Measurements from ENCODE around the gene NPEPPS. TPM values are rescaled to one million over a fixed set of nuclear protein-coding genes. Genes with fewer than 3 reads are reported as not detected.
"Not testable (repeated sequence)": the region's sequence is repeated elsewhere in the genome, so short reads cannot be mapped to it uniquely, and the experiment has no call there.

NPEPPS gene
- total RNA-seq, 5 donors from 2014 or later (not counting 1 experiment from before 2014, with no cell fraction given): 92.7 to 106 (median 97.4) TPM

DNA sequence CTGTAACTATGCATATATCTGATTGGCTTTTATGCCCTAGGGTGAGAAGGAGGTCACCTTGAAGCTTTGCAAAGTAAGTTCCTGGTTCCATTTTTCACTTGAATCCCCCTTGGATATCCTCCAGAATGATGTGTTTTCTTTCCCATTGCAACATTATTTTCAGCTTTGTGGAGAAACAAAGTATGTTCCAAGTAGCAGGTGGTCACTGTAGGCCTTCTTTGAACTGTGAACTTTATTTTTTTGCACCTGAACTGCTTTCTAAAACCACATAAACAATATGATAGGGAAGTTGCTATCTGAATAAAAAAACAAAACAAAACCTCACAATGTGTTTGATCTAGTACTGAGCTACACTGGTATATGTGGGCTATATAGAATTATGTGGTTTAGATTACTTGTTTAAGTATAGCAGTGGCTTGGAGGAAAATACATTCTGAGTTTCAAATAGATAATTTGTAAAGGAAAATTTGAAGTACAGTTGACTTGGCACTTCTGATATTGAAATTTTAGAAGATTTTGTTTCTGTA lies 29.7 kb downstream of the NPEPPS start:
- DNase-seq; POLR2A ChIA-PET; H3K4me3 ChIP-seq (ENCODE audit: control insufficient read depth in 1 of 2, extremely low read depth in 1 of 2, low read length in 1 of 2); CTCF ChIA-PET; H3K27ac ChIP-seq (ENCODE audit: low read length); H3K9me3 Mint-ChIP-seq; H3K36me3 Mint-ChIP-seq; H3K27me3 Mint-ChIP-seq; H3K36me3 ChIP-seq (ENCODE audit: control insufficient read depth in 2 of 2, extremely low read depth in 1 of 2, insufficient read depth in 1 of 2, low read length in 1 of 2); H3K9me3 ChIP-seq; H3K27me3 ChIP-seq (replicated peaks in 1 of 2; ENCODE audit: control insufficient read depth in 2 of 2, extremely low read depth in 1 of 2, insufficient read depth in 2 of 2, low read length in 1 of 2); H3K4me1 ChIP-seq (ENCODE audit: control insufficient read depth in 1 of 2, extremely low read depth in 1 of 2, insufficient read depth in 2 of 2, low read length in 2 of 2); H3K4me3 Mint-ChIP-seq: not testable (repeated sequence)
- H3K4me1 Mint-ChIP-seq: peaks cover 23 to 30% (median 24%) of the 10 kb centered on the region in 3 donors
- peak in 2 of 4 experiments; percentile 16 to 49 for ATAC-seq (replicated peaks in 1 of 4)
- H3K27ac Mint-ChIP-seq: peak overlapping the region in 1 of 2 donors; percentile 44

DNA sequence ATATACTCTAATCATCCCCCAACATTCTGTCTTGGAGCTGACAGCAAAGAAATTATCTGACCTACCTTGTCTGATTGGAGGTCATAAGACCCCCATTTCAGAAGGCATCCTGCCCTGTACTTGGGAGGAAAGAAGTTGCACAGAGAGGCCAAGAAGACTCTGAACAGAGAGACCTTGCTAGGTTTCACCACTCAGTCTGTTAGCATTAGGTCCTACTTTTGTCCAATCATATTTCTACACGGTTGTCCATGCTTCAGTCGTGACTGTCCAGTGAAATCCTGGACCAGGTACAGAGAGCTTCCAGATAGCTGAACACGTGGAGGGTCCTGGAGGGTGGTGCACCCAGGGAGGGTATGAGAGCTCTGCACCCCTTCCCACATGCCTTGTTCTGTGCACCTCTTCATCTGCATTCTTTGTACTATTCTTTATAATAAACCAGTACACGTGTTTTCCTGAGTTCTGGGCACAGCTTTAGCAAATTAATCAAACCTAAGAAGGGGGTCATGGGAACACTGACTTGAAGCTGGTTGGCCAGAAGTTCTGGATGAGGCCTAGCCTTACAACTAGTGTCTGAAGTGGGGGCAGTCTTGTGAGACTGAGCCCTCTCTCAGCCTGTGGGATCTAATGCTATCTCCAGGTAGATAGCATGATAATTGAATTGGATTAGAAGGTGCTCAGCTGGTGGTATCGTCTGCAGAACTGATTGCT lies 30.9 kb downstream of the NPEPPS start:
- CTCF ChIA-PET; DNase-seq; H3K4me3 Mint-ChIP-seq; H3K36me3 ChIP-seq (ENCODE audit: control insufficient read depth in 2 of 2, extremely low read depth in 1 of 2, insufficient read depth in 1 of 2, low read length in 1 of 2); H3K9me3 ChIP-seq; H3K27ac ChIP-seq (ENCODE audit: low read length); H3K27me3 ChIP-seq (replicated peaks in 1 of 2; ENCODE audit: control insufficient read depth in 2 of 2, extremely low read depth in 1 of 2, insufficient read depth in 2 of 2, low read length in 1 of 2); H3K36me3 Mint-ChIP-seq; H3K4me1 ChIP-seq (ENCODE audit: control insufficient read depth in 1 of 2, extremely low read depth in 1 of 2, insufficient read depth in 2 of 2, low read length in 2 of 2); H3K9me3 Mint-ChIP-seq; H3K27me3 Mint-ChIP-seq; H3K4me3 ChIP-seq (ENCODE audit: control insufficient read depth in 1 of 2, extremely low read depth in 1 of 2, low read length in 1 of 2): not testable (repeated sequence)
- POLR2A ChIA-PET: interaction anchor here in 1 of 2 donors (0.7 kb wide), 1 partner anchor 130 kb away, joined by 5 read pairs; no protein-coding TSS in a partner anchor
- ATAC-seq (replicated peaks in 1 of 4): peak in 1 of 4 experiments; percentile 26
- peaks cover 23 to 31% (median 26%) of the 10 kb centered on the region in 3 donors for H3K4me1 Mint-ChIP-seq
- WGBS (ENCODE audit: insufficient coverage): no CpG with 5 or more reads among the region's 5 CpGs
- peak overlapping the region; percentile 61 to 77 for H3K27ac Mint-ChIP-seq

DNA sequence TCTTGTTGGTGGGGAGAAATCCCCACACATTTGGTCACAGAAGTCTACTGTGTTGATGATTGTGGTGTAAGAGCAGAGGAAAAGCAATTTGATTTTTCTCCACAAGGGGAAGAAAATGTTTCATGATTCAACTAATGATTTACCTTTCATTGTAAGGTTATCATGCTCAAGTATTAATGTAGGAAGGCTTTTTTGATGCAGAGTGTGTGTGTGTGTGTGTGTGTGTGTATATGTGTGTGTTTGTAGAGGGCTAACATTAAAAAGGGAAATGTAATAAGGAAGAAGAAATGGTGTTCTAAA lies 31.4 kb downstream of the NPEPPS start:
- H3K9me3 Mint-ChIP-seq; H3K27me3 Mint-ChIP-seq; CTCF ChIA-PET; H3K36me3 ChIP-seq (ENCODE audit: control insufficient read depth in 2 of 2, extremely low read depth in 1 of 2, insufficient read depth in 1 of 2, low read length in 1 of 2); H3K4me3 Mint-ChIP-seq; H3K4me1 ChIP-seq (ENCODE audit: control insufficient read depth in 1 of 2, extremely low read depth in 1 of 2, insufficient read depth in 2 of 2, low read length in 2 of 2); H3K4me3 ChIP-seq (ENCODE audit: control insufficient read depth in 1 of 2, extremely low read depth in 1 of 2, low read length in 1 of 2); H3K27ac ChIP-seq (ENCODE audit: low read length); POLR2A ChIA-PET; DNase-seq; H3K27me3 ChIP-seq (replicated peaks in 1 of 2; ENCODE audit: control insufficient read depth in 2 of 2, extremely low read depth in 1 of 2, insufficient read depth in 2 of 2, low read length in 1 of 2); H3K9me3 ChIP-seq; H3K36me3 Mint-ChIP-seq: not testable (repeated sequence)
- ATAC-seq (replicated peaks in 1 of 4): peak in 1 of 4 experiments; percentile 12
- peaks cover 23 to 35% (median 29%) of the 10 kb centered on the region in 3 donors for H3K4me1 Mint-ChIP-seq
- H3K27ac Mint-ChIP-seq: peak overlapping the region in 1 of 2 donors; percentile 16

GRCh38 chr17:47567261-47567660 lies 36.4 kb downstream of the NPEPPS start:
- H3K4me3 Mint-ChIP-seq; H3K27me3 ChIP-seq (replicated peaks in 1 of 2; ENCODE audit: control insufficient read depth in 2 of 2, extremely low read depth in 1 of 2, insufficient read depth in 2 of 2, low read length in 1 of 2); H3K4me1 ChIP-seq (ENCODE audit: control insufficient read depth in 1 of 2, extremely low read depth in 1 of 2, insufficient read depth in 2 of 2, low read length in 2 of 2); DNase-seq; H3K27me3 Mint-ChIP-seq; H3K9me3 Mint-ChIP-seq; H3K9me3 ChIP-seq; POLR2A ChIA-PET; H3K27ac Mint-ChIP-seq; H3K27ac ChIP-seq (ENCODE audit: low read length); H3K4me3 ChIP-seq (ENCODE audit: control insufficient read depth in 1 of 2, extremely low read depth in 1 of 2, low read length in 1 of 2); ATAC-seq (replicated peaks in 1 of 4); H3K36me3 ChIP-seq (ENCODE audit: control insufficient read depth in 2 of 2, extremely low read depth in 1 of 2, insufficient read depth in 1 of 2, low read length in 1 of 2); H3K36me3 Mint-ChIP-seq: not testable (repeated sequence)
- CTCF ChIA-PET: interaction anchor here in 1 of 2 donors (0.6 kb wide), 1 partner anchor 1151 kb away, joined by 6 read pairs; no protein-coding TSS in a partner anchor
- peaks cover 3 to 13% (median 12%) of the 10 kb centered on the region in 3 donors for H3K4me1 Mint-ChIP-seq
- no CpG with 5 or more reads among the region's 3 CpGs for WGBS (ENCODE audit: insufficient coverage)

DNA sequence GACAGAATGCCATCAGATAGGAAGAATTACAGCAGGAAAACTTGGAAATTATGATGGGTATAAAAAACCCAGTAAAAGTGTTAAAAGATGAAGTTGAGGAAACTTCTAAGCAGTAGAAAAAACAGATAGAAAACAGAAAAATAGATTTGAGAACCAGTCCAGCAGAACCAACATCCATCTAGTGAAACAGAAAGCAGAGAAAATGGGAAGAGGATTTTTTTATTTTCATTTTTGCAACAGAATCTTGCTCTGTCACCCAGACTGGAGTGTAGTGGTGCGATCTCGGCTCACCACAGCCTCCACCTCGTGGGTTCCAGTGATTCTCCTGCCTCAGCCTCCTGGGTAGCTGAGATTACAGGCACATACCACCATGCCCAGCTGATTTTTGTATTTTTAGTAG lies 41.7 kb downstream of the NPEPPS start:
- H3K4me1 Mint-ChIP-seq; DNase-seq; H3K9me3 ChIP-seq; H3K4me3 Mint-ChIP-seq; H3K27ac ChIP-seq (ENCODE audit: low read length); H3K27me3 Mint-ChIP-seq; CTCF ChIA-PET; POLR2A ChIA-PET; H3K27me3 ChIP-seq (replicated peaks in 1 of 2; ENCODE audit: control insufficient read depth in 2 of 2, extremely low read depth in 1 of 2, insufficient read depth in 2 of 2, low read length in 1 of 2); ATAC-seq (replicated peaks in 1 of 4); H3K4me3 ChIP-seq (ENCODE audit: control insufficient read depth in 1 of 2, extremely low read depth in 1 of 2, low read length in 1 of 2); H3K4me1 ChIP-seq (ENCODE audit: control insufficient read depth in 1 of 2, extremely low read depth in 1 of 2, insufficient read depth in 2 of 2, low read length in 2 of 2); H3K27ac Mint-ChIP-seq; H3K36me3 ChIP-seq (ENCODE audit: control insufficient read depth in 2 of 2, extremely low read depth in 1 of 2, insufficient read depth in 1 of 2, low read length in 1 of 2); H3K9me3 Mint-ChIP-seq: not testable (repeated sequence)
- WGBS (ENCODE audit: insufficient coverage): no CpG with 5 or more reads among the region's 3 CpGs
- peaks cover 12% of the 10 kb centered on the region for H3K36me3 Mint-ChIP-seq

DNA sequence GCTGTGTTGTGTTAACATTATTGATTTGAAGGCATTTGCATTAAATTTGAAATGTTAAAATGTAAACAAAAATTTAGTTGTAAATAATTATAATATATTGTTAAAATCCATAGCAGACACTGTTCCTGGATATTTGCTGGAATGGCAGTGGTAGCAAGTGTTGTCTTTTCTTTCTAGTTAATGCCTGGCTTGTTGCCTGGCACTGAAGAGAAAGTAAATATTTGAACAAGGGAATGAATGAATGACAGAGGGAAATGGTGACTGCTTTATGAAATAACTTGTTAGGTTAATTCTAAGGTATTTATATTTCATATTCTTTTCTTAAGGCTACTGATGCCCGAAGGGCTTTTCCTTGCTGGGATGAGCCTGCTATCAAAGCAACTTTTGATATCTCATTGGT lies 51.5 kb downstream of the NPEPPS start:
- H3K27ac ChIP-seq (ENCODE audit: low read length); H3K4me3 ChIP-seq (ENCODE audit: control insufficient read depth in 1 of 2, extremely low read depth in 1 of 2, low read length in 1 of 2); H3K36me3 Mint-ChIP-seq; H3K4me3 Mint-ChIP-seq; H3K36me3 ChIP-seq (ENCODE audit: control insufficient read depth in 2 of 2, extremely low read depth in 1 of 2, insufficient read depth in 1 of 2, low read length in 1 of 2); H3K4me1 Mint-ChIP-seq; CTCF ChIA-PET; ATAC-seq (replicated peaks in 1 of 4); H3K27ac Mint-ChIP-seq; H3K27me3 ChIP-seq (replicated peaks in 1 of 2; ENCODE audit: control insufficient read depth in 2 of 2, extremely low read depth in 1 of 2, insufficient read depth in 2 of 2, low read length in 1 of 2); H3K4me1 ChIP-seq (ENCODE audit: control insufficient read depth in 1 of 2, extremely low read depth in 1 of 2, insufficient read depth in 2 of 2, low read length in 2 of 2); H3K9me3 Mint-ChIP-seq; DNase-seq; H3K9me3 ChIP-seq; H3K27me3 Mint-ChIP-seq: not testable (repeated sequence)
- WGBS (ENCODE audit: insufficient coverage): no CpG with 5 or more reads among the region's 1 CpG
- POLR2A ChIA-PET: interaction anchor here in 1 of 2 donors (0.6 kb wide), 1 partner anchor 47 kb away, joined by 3 read pairs; no protein-coding TSS in a partner anchor

Data from T-cell (primary cell).